ENCODE measurements around the gene TRIB2.

TRIB2 gene

GRCh38 chr2:12754643-12755042, 37.9 kb downstream of the TRIB2 start:
- DNase-seq: no peak

DNA sequence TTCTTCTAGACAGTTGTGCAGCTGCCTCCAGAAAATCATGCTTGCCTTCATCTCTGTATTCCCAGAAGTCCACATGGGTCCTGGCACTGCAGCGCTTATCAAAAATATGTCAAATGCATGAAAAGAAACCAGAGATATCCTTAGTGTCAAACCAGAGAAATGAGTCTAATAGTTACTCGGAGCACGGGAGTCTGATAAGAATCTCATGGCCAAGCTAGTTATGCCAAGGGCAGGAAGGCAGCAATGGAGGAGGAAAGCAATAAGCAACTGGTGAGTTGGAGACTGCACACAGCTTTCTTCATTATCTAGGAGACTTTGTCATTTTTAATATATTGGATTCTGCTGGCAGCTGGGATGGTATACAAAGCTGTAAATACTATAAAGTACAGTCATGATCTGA, 38.6 kb downstream of the TRIB2 start:
- DNase-seq: no peak

- DNase-seq: peak; percentile 50
Observed at GRCh38 chr2:12759248-12759647, 42.5 kb downstream of the TRIB2 start.

DNA sequence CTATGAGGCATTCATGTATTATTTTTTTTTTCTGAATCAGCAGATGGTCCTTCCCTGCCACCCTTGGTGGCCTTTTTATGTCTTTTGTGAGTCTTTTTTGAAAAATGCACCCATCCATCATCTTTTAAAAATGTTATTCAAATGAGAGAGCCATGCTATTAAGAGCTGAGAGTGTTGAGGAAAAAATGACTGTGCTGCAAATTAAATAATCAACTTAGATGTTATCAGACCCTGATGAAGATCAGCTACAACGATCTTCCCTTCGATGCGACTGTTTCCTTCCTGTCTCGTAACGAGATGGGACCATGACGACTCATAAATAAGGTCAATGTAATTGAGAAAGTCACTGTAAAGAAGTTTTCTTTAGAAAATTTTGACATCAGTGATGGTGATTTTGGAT, 44.4 kb downstream of the TRIB2 start:
- no peak for DNase-seq

DNA sequence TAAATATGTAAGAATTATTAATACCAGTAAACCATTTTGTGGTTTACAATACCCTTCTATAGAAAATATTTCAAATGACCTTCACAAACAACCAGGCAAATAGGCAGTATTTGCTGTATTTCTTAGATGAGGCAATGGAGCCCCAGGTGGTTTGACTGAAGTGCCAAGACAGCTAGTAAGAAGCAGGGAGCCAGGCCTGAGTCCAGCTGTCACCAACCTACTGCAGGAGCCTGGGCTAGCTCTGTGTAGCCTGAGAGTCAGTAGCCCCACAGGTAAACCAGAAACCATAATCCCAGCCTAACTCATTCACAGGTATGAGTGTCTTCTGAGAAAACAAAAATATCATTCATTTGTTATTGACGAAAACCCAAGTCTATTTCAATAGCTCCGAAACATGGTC, 45.6 kb downstream of the TRIB2 start:
- DNase-seq: no peak

DNA sequence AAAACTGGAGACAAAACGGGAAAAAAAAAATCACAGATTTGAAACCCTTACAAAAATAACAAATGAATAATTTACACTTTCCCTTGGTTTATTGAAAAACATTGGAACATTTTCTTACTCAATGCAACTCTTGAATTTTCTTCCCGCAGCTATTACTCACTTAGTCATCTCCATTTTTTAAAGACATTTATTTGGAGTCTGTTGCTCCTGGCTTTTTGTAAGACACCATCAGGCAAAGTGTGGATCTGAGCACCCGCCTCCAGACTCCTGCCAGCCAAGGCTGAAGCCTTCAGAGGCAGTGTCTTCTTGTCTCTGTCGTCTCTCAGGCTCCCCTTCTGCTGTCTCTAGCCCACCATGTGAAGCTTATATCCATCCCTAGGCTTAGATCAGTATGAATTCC, 46.2 kb downstream of the TRIB2 start:
- DNase-seq: no peak

- DNase-seq: no peak
Observed at GRCh38 chr2:12763486-12763885, 46.8 kb downstream of the TRIB2 start.

DNA sequence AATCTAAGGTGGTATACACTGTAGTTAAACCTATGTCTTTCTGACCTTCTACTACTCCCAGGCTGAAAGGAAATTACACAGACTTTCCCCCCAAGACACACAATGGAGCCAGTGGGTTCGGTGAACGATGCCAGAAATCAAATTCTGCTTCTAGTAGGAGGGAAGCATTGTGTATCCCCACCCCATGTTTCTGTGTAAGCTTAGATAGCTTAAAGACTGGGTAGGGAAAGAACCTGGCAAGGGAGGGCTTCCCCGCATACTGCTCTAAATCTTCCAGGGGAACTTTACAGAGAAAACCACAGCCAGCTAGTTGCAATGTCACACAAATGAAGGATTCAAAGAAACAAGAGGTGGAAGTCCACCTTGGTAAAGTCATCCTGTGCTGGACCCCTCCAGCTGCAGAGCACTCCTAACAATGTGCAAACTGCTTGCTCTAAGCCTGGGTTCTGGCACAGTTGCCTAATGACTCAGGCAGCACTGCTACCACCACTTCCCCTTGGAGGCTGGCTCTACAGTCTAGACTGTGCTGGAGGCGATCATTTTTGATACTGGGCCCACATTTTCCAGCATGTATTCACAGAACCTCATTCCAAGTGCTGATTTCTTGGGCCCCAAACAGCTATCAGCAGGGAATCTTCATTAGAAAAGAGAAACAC, 47.5 kb downstream of the TRIB2 start:
- no peak for DNase-seq

- no peak for DNase-seq
Observed at GRCh38 chr2:12764849-12765605, 48.3 kb downstream of the TRIB2 start.

DNA sequence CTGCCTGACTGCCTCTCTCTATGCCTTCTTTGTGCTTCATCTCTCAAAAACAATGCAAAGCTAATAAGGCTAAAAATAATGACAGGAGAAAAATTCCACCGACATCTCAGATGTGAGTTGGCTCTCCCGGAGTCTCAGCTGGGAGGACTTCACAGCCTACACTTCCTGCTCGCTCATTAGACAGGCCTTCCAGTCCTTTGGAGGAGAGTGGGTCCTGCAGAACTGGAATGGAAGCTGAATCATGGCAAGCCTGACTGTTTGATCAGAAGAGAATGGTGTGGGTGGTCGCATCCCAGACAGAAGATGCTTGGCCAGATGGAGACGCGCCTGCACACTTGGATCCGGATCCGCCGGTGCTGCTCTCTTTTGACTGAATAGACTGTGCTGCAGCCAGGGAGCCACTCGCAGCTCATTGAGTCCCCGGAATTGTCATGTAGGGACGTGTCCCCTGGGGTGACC, 49.7 kb downstream of the TRIB2 start:
- no peak for DNase-seq

GRCh38 chr2:12767541-12767940, 50.8 kb downstream of the TRIB2 start:
- no peak for DNase-seq

GRCh38 chr2:12767996-12768624, 51.4 kb downstream of the TRIB2 start:
- DNase-seq: no peak

- no peak for DNase-seq
Observed at GRCh38 chr2:12769492-12770105, 52.9 kb downstream of the TRIB2 start.

DNA sequence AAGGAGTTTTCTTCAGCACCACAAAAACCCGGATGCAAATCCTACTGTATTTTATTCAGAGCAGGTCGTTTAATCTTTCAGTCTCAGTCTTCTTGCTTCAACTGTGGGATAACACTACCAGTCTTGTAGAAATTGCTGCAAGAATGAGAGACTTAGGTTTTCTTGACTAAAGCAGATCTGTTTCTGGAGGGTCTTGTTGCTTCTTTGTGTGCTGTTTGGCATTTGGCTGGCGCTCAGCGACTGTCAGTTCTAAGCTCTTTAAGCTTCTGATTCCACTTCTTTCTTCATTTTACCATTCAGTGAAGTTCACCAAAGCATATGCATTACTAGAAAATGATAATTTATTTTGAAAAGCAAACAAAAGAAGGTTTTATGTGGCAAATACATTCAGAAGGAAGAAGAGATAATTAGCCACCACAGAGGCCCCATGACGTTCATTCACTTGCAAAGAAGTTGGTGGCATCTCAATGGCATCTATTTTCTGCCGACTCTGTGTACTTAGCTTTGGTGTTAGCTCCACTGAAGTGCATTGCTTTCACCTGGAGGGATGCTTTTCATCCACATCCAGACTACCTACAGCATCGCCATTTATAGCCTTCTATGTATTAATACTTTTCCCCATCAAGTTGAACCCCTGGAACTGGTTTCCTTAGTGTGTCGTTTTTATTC, 53.7 kb downstream of the TRIB2 start:
- DNase-seq: no peak

DNA sequence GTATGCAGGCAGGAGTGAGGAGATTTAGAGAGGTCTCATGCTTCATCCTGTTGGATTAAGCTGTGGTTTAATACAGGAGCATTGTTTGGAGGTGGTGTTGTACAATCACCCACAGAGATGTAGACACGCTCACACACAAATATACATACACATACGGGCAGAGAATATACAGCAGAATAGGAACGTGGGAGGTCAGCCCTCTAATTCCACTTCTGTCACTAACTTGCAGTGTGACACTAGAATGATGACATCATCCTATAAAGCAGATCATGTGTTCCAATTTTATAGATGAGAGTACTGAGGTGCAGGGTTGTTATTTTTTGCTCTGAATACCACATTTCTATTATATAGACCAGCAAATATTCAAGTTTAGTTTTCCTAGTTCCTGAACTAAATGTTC, 54.4 kb downstream of the TRIB2 start:
- no peak for DNase-seq

DNA sequence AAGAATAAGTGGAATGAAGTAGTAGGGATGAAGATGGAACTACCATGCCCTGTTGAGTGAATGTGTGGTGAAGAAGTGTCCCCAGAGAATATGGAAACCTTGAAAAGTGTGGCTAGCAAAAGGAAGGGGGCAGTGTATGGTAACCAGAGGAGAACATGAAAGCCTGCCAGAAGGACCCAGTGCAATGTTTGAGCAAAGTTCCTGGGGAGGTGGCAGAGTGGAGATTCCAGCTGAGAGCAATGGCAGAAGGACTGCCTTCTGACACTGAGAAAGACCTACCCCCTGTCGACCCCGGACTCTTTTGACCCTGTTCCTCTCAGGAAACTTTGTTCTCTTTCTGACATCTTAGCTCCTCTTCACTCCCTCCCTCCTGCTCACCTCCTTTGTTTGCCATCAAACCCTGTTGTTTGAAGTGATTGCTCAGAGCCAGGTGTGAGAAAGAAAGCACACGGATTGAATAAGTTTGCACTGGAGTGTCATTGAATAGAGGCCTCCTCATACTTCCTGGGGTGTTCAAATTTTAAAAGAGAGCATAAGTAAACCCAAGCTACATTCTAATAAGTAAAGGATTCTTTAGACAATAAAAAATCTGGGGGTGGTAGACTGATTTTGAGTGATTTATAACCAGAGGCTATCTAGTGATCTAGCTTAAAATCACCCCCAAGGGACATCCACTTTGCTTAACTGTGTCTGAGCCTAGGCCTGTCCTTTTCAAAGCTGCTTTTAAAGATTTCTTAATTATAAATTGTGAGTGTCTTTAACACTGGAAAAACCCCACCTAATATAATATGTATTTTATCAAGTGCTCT, 57.1 kb downstream of the TRIB2 start:
- DNase-seq: no peak

- no peak for DNase-seq
Observed at GRCh38 chr2:12774395-12774727, 57.6 kb downstream of the TRIB2 start.

DNA sequence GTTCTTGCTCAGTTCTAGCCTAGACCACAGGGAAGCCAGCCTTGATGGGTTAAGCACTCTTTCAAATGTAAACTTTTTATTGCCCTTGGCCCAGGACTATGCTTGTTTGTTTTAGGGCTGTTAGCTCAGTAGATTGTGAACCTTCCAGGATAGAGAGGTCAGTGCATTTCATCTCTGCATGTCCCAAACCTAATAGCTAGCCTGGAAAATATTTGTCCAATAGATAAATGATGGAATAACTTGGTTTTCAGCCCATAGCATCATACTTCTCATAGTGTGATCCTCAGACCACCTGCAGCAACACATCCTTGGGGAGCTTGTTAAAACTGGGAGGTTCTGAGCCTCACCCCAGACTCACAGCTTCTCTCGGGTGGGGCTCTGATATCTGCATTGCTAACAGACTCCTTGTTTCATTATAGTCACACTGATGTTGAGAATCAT, 59.8 kb downstream of the TRIB2 start:
- no peak for DNase-seq

GRCh38 chr2:12778369-12778768, 61.6 kb downstream of the TRIB2 start:
- DNase-seq: no peak

GRCh38 chr2:12778811-12779579, 62.3 kb downstream of the TRIB2 start:
- no peak for DNase-seq

- no peak for DNase-seq
Observed at GRCh38 chr2:12781329-12781728, 64.6 kb downstream of the TRIB2 start.
